Natural killer cell (primary cell): Measurements from ENCODE around the gene CD300E. TPM values are rescaled to one million over a fixed set of nuclear protein-coding genes. Genes with fewer than 3 reads are reported as not detected.

Experiments
- ATAC-seq, 3 donors: fragments of 150-1000 bp in 2 of 3; fragments of 200-7000 bp in 1 of 3; cut with Tn5 transposase; 1 replicate in 1 of 3; 2 replicates in 2 of 3; pipeline ENCODE4 v1.10.0; 2021; ENCODE audit warnings: mild to moderate bottlenecking in 2 of 3, moderate library complexity in 2 of 3
- DNase-seq, 2 donors: peaks; one replicate each; pipeline versions ENCODE4 v3.0.0 to v3.0.0-alpha.2; 2013 to 2021; ENCODE audit warnings: mixed read lengths in 1 of 2
- H3K27ac ChIP-seq: one replicate; pipeline ENCODE4 v1.5.1; 2013; ENCODE audit warnings: mild to moderate bottlenecking, low read length
- H3K27me3 ChIP-seq: one replicate; pipeline ENCODE4 v1.6.1; 2013; ENCODE audit warnings: low read length; ENCODE audit not compliant: control insufficient read depth, insufficient read depth
- H3K36me3 ChIP-seq: one replicate; pipeline ENCODE4 v1.6.1; 2013; ENCODE audit warnings: low read length; ENCODE audit not compliant: control insufficient read depth, insufficient read depth
- H3K4me1 ChIP-seq: one replicate; pipeline ENCODE4 v1.6.1; 2013; ENCODE audit warnings: low read length; ENCODE audit not compliant: control insufficient read depth, insufficient read depth
- H3K4me3 ChIP-seq: one replicate; pipeline ENCODE4 v1.5.1; 2013; ENCODE audit warnings: low read length
- H3K9me3 ChIP-seq: one replicate; pipeline ENCODE4 v1.6.1; 2013; ENCODE audit warnings: low read length; ENCODE audit not compliant: control insufficient read depth, insufficient read depth
- H3K27ac Mint-ChIP-seq, 2 donors: one replicate each; pipeline ENCODE4 v1.8.0; 2022; ENCODE audit warnings: mild to moderate bottlenecking in 2 of 2, mixed read lengths in 2 of 2, moderate library complexity in 1 of 2
- H3K27me3 Mint-ChIP-seq, 2 donors: one replicate each; pipeline ENCODE4 v1.8.0; 2022; ENCODE audit warnings: low read depth in 2 of 2, mixed read lengths in 2 of 2
- H3K36me3 Mint-ChIP-seq: one replicate; pipeline ENCODE4 v1.8.0; 2022; ENCODE audit warnings: mixed read lengths
- H3K4me1 Mint-ChIP-seq, 2 donors: one replicate each; pipeline ENCODE4 v1.8.0; 2022; ENCODE audit warnings: mixed read lengths in 2 of 2
- H3K4me3 Mint-ChIP-seq: one replicate; pipeline ENCODE4 v1.8.0; 2022; ENCODE audit warnings: mild to moderate bottlenecking, moderate library complexity, mixed read lengths
- H3K9me3 Mint-ChIP-seq, 2 donors: one replicate each; pipeline ENCODE4 v1.8.0; 2022; ENCODE audit warnings: mixed read lengths in 2 of 2
- WGBS: methylation state at CpG from one replicate; pipeline ENCODE4 v1.1.7; 2013; ENCODE audit warnings: missing lambda C conversion rate; ENCODE audit not compliant: insufficient coverage; 5-methylcytosine and 5-hydroxymethylcytosine counted together
- intact Hi-C: fragments of 100-400 bp; cut with micrococcal nuclease; formaldehyde crosslinking; loops from one replicate; pipeline ENCODE4 v1.14.2; 2022
- total RNA-seq, 4 donors: library from RNA; stranded (reverse); fragments of 120-200 nt in 1 of 4; gene quantifications; one replicate each; pipeline versions ENCODE4 v1.2.3 to v1.2.4, GENCODE V29; 2013 to 2022
- TF ChIP-seq, protein P1 (sequence below): fragments of 200-600 bp; IDR thresholded peaks from one replicate; pipeline ENCODE4 v1.8.0; 2022; ENCODE audit warnings: antibody characterized with exemption

Gene CD300E
- total RNA-seq, 3 donors from 2014 or later (not counting 1 experiment from before 2014, with no cell fraction given) = 6.9 to 10.0 (median 8.9) TPM

DNA sequence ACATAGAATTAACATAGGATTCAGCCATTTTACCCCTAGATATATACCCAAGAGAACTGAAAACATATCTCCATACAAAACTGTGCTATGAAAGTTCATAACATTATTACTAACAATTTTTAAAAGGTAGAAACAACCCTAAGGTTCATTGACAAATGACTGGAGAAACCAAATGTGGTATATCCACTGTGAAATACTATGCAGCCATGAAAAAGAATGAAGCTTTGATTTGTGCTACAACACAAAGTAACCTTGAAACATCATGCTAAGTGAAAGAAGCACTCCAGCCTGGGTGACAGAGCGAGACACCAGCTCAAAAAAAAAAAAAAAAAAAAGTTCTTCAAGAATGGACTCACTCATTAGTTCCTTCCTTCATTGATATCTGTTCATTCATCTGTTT is 32.0 kb downstream of the CD300E start:
- H3K27me3 ChIP-seq = peaks cover 2% of the 10 kb centered on the region
- peaks cover 6 to 11% of the 10 kb centered on the region in 2 donors for H3K4me1 Mint-ChIP-seq
- intact Hi-C loops = no loop called here

DNA sequence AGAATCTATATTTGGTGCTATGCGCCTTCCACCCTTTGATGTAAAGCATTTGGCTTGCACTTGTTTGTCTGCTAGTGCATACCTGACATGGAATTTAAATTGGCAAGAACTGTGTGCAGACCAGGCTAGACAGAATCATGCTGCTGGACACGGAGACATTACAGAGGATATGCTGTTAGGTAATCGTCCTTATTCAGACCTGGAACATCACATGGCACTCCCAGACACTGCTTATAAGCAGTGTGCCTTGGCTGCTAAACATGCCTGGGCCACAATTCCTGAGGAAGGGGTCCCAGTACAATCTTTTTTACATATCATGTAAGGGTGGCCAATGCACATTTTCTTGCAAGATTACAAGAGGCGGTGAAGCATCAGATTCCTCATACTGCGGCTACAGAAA is 37.8 kb downstream of the CD300E start:
- Mint-ChIP-seq H3K9me3 (no peaks in the 10 kb centered on the region), H3K36me3 (no peaks in the 10 kb centered on the region), H3K27ac (no peak overlapping the region), H3K4me3 (no peak overlapping the region), H3K4me1 (no peaks in the 10 kb centered on the region), H3K27me3 (peaks cover 2 to 10% of the 10 kb centered on the region in 2 donors)
- WGBS = 90% methylated on average over 5 of the region's 5 CpGs
- no peak for ATAC-seq
- intact Hi-C loops = no loop called here
- Histone ChIP-seq H3K4me1 (no peaks in the 10 kb centered on the region), H3K9me3 (peaks cover 6% of the 10 kb centered on the region), H3K27ac (no peak overlapping the region), H3K27me3 (no peaks in the 10 kb centered on the region), H3K36me3 (no peaks in the 10 kb centered on the region), H3K4me3 (no peak overlapping the region)
- TF ChIP-seq, protein P1, sequence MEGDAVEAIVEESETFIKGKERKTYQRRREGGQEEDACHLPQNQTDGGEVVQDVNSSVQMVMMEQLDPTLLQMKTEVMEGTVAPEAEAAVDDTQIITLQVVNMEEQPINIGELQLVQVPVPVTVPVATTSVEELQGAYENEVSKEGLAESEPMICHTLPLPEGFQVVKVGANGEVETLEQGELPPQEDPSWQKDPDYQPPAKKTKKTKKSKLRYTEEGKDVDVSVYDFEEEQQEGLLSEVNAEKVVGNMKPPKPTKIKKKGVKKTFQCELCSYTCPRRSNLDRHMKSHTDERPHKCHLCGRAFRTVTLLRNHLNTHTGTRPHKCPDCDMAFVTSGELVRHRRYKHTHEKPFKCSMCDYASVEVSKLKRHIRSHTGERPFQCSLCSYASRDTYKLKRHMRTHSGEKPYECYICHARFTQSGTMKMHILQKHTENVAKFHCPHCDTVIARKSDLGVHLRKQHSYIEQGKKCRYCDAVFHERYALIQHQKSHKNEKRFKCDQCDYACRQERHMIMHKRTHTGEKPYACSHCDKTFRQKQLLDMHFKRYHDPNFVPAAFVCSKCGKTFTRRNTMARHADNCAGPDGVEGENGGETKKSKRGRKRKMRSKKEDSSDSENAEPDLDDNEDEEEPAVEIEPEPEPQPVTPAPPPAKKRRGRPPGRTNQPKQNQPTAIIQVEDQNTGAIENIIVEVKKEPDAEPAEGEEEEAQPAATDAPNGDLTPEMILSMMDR = no peak
- DNase-seq = no peak

More for the DNA sequence above, 32.0 kb downstream of the CD300E start:
- Mint-ChIP-seq H3K27me3 (peaks cover 12 to 20% of the 10 kb centered on the region in 2 donors), H3K27ac (no peak overlapping the region), H3K4me3 (no peak overlapping the region), H3K36me3 (no peaks in the 10 kb centered on the region), H3K9me3 (no peaks in the 10 kb centered on the region)
- Histone ChIP-seq H3K27ac (no peak overlapping the region), H3K4me3 (no peak overlapping the region), H3K4me1 (peaks cover 9% of the 10 kb centered on the region), H3K9me3 (no peaks in the 10 kb centered on the region), H3K36me3 (no peaks in the 10 kb centered on the region)
- WGBS = no CpG with 5 or more reads among the region's 1 CpG
- DNase-seq (no peak), ATAC-seq (no peak)
- TF ChIP-seq, protein P1 = no peak

DNA sequence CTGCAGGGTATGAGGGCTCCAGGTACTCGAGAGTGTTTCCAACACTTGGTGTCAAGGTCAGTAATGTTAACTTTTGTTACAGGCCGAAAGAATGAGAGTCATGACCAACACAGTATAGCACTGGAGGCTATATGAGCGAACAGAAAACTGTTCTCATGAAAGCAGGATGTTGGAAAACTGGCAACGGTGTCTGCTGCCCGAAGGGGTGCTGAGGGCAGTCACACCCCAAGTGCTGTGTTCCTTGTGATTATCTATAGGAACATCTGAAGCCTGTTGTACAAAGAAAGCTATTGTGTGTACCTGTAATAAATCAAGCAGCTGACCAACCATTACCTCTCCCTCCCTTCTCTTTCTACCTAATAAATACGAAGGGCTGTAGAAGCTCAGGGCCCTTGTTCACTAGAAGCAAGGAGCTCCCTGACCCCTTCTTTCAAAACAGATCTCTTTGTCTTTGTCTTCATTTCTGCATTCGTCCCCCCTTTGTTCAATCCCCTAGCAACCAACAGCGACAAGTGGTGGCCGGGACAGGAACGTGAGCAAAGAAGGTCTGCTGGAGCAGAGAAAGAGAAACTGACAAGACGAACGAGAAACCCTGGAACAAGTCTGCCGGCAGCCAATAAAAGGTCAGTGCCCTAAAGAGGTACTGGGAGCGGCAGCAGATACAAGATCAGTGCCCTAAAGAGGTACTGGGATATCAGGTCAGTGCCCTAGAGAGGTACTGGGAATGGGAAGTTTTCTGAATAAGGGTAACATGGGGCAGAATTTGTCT is 39.1 kb downstream of the CD300E start:
- Mint-ChIP-seq H3K9me3 (no peaks in the 10 kb centered on the region), H3K4me3 (no peak overlapping the region), H3K4me1 (peaks cover 4 to 11% of the 10 kb centered on the region in 2 donors), H3K27me3 (peaks cover 2 to 10% of the 10 kb centered on the region in 2 donors), H3K27ac (no peak overlapping the region), H3K36me3 (no peaks in the 10 kb centered on the region)
- Histone ChIP-seq H3K9me3 (peaks cover 6% of the 10 kb centered on the region), H3K4me3 (no peak overlapping the region), H3K36me3 (no peaks in the 10 kb centered on the region), H3K4me1 (peaks cover 9% of the 10 kb centered on the region), H3K27ac (no peak overlapping the region), H3K27me3 (no peaks in the 10 kb centered on the region)
- no peak for DNase-seq
- WGBS = 87% methylated on average over 14 of the region's 14 CpGs
- ATAC-seq = no peak
- intact Hi-C loops = no loop called here
- TF ChIP-seq, protein P1 = no peak
